H1 (cell line): ENCODE data around the gene SORD. TPM values are rescaled to one million over a fixed set of nuclear protein-coding genes. Genes with fewer than 3 reads are reported as not detected.
"Not testable (repeated sequence)": the region's sequence is repeated elsewhere in the genome, so short reads cannot be mapped to it uniquely, and the experiment has no call there.

Experiments
- CTCF ChIA-PET: fragments of 300-600 bp; sonication (Branson Sonifier 250); formaldehyde crosslinking; loops from one replicate; lab custom pipeline; 2021; ENCODE audit not compliant: partially characterized antibody; lab: Charles Lee
- POLR2A ChIA-PET: fragments of 300-600 bp; sonication (Branson Sonifier 250); formaldehyde crosslinking; loops from one replicate; lab custom pipeline; 2021; ENCODE audit warnings: inconsistent platforms; ENCODE audit not compliant: partially characterized antibody; lab: Charles Lee
- DNase-seq, 2 experiments: peaks; one replicate each; pipeline versions ENCODE4 v3.0.0 to v3.0.0-alpha.2; 2010 to 2022; ENCODE audit warnings: low spot score in 2 of 2, low read depth in 1 of 2, mixed read lengths in 1 of 2
- FAIRE-seq: peaks from 2 replicates; lab custom pipeline; 2011; peaks lifted over from hg19 to GRCh38; lab: Jason Lieb, UNC
- H2AFZ ChIP-seq: 2 replicates; pipeline ENCODE4 v1.8.1; 2012; ENCODE audit warnings: low read length, inconsistent platforms
- H2AK5ac ChIP-seq: 2 replicates; pipeline ENCODE4 v1.6.1; 2013; ENCODE audit warnings: low read depth, low read length
- H2BK120ac ChIP-seq: replicated peaks from 2 replicates; pipeline ENCODE3; 2013; ENCODE audit warnings: low read depth, low read length, inconsistent platforms
- H2BK12ac ChIP-seq: 2 replicates; pipeline ENCODE4 v1.6.1; 2013; ENCODE audit warnings: low read depth, low read length
- H2BK15ac ChIP-seq: 2 replicates; pipeline ENCODE4 v1.6.1; 2013; ENCODE audit warnings: low read length
- H2BK20ac ChIP-seq: 2 replicates; pipeline ENCODE4 v1.6.1; 2013; ENCODE audit warnings: low read length
- H2BK5ac ChIP-seq: 2 replicates; pipeline ENCODE4 v1.6.1; 2013; ENCODE audit warnings: low read depth, low read length
- H3K14ac ChIP-seq: 2 replicates; pipeline ENCODE4 v1.6.1; 2013; ENCODE audit warnings: inconsistent platforms; ENCODE audit not compliant: insufficient read length
- H3K18ac ChIP-seq: 2 replicates; pipeline ENCODE4 v1.6.1; 2013; ENCODE audit warnings: low read length; ENCODE audit errors: extremely low read depth
- H3K23ac ChIP-seq: 2 replicates; pipeline ENCODE4 v1.6.1; 2013; ENCODE audit warnings: inconsistent platforms; ENCODE audit not compliant: insufficient read length
- H3K23me2 ChIP-seq: 2 replicates; pipeline ENCODE4 v1.6.1; 2013; ENCODE audit warnings: low read depth, low read length
- H3K27ac ChIP-seq: 2 replicates; pipeline ENCODE4 v1.6.1; 2011; ENCODE audit warnings: low read depth, low read length, inconsistent platforms
- H3K27me3 ChIP-seq, 4 experiments: replicated peaks in 1 of 4; 1 replicate in 1 of 4; 2 replicates in 3 of 4; pipeline versions ENCODE4 v1.6.1 to v1.8.1; 2011 to 2013; ENCODE audit warnings: low read length in 3 of 4, mild to moderate bottlenecking in 3 of 4, inconsistent platforms in 2 of 4, mixed read lengths in 2 of 4, moderate library complexity in 1 of 4; ENCODE audit not compliant: control insufficient read depth in 3 of 4, insufficient read depth in 3 of 4; ENCODE audit errors: extremely low read depth in 1 of 4
- H3K36me3 ChIP-seq, 4 experiments: 2 replicates each; pipeline versions ENCODE4 v1.6.1 to v1.8.1; 2011 to 2013; ENCODE audit warnings: mild to moderate bottlenecking in 4 of 4, low read length in 3 of 4, moderate library complexity in 2 of 4, control low read depth in 1 of 4, inconsistent platforms in 1 of 4; ENCODE audit not compliant: insufficient read depth in 4 of 4, control insufficient read depth in 2 of 4
- H3K4ac ChIP-seq: replicated peaks from 2 replicates; pipeline ENCODE3; 2013; ENCODE audit warnings: low read length, low read depth, mixed read lengths, inconsistent platforms; ENCODE audit not compliant: insufficient read length
- H3K4me1 ChIP-seq, 4 experiments: replicated peaks in 1 of 4; 1 replicate in 1 of 4; 2 replicates in 3 of 4; pipeline versions ENCODE4 v1.6.1 to v1.8.1; 2011 to 2013; ENCODE audit warnings: low read length in 3 of 4, inconsistent platforms in 2 of 4, mixed read lengths in 1 of 4; ENCODE audit not compliant: insufficient read depth in 4 of 4, control insufficient read depth in 3 of 4
- H3K4me2 ChIP-seq, 2 experiments: 2 replicates each; pipeline versions ENCODE4 v1.6.1 to v1.8.1; 2011 to 2013; ENCODE audit warnings: low read depth in 2 of 2, low read length in 2 of 2, control low read depth in 1 of 2, inconsistent platforms in 1 of 2, mild to moderate bottlenecking in 1 of 2; ENCODE audit not compliant: insufficient read depth in 1 of 2
- H3K4me3 ChIP-seq, 4 experiments: fragments of 200-600, 300-600 bp in 1 of 4; sonication (generic), shearing (Covaris generic), sonication (Bioruptor Twin) in 1 of 4; 2 replicates each; pipeline versions ENCODE4 v1.5.1 to v1.8.1; 2011 to 2016; ENCODE audit warnings: low read length in 4 of 4, low read depth in 3 of 4, control low read depth in 2 of 4, inconsistent platforms in 2 of 4, mild to moderate bottlenecking in 2 of 4, mixed read lengths in 1 of 4, moderate library complexity in 1 of 4; ENCODE audit not compliant: insufficient read depth in 2 of 4; ENCODE audit errors: extremely low read depth in 1 of 4
- H3K56ac ChIP-seq: replicated peaks from 2 replicates; pipeline ENCODE3; 2013; ENCODE audit warnings: low read depth, mild to moderate bottlenecking, mixed read lengths, low read length, inconsistent platforms; ENCODE audit not compliant: insufficient read length
- H3K79me1 ChIP-seq: 2 replicates; pipeline ENCODE4 v1.6.1; 2013; ENCODE audit warnings: low read depth, low read length, control low read depth
- H3K79me2 ChIP-seq, 2 experiments: 2 replicates each; pipeline versions ENCODE4 v1.6.1 to v1.8.1; 2012 to 2013; ENCODE audit warnings: low read length in 2 of 2, mild to moderate bottlenecking in 2 of 2, inconsistent platforms in 1 of 2; ENCODE audit not compliant: insufficient read depth in 2 of 2, control insufficient read depth in 1 of 2
- H3K9ac ChIP-seq, 4 experiments: replicated peaks in 1 of 4; 1 replicate in 1 of 4; 2 replicates in 3 of 4; pipeline versions ENCODE4 v1.6.1 to v1.8.1; 2011 to 2013; ENCODE audit warnings: low read depth in 3 of 4, low read length in 3 of 4, control low read depth in 2 of 4, mild to moderate bottlenecking in 2 of 4, moderate library complexity in 2 of 4, inconsistent platforms in 1 of 4; ENCODE audit errors: extremely low read depth in 1 of 4
- H3K9me3 ChIP-seq, 2 experiments: 2 replicates each; pipeline versions ENCODE4 v1.6.1 to v1.8.1; 2012 to 2013; ENCODE audit warnings: mild to moderate bottlenecking in 2 of 2, moderate library complexity in 2 of 2, control low read depth in 1 of 2, inconsistent platforms in 1 of 2, low read depth in 1 of 2, low read length in 1 of 2, mixed read lengths in 1 of 2; ENCODE audit not compliant: insufficient read depth in 2 of 2
- H4K20me1 ChIP-seq, 2 experiments: replicated peaks in 1 of 2; 2 replicates each; pipeline versions ENCODE3 to v1.8.1; 2011 to 2013; ENCODE audit warnings: inconsistent platforms in 2 of 2, low read length in 2 of 2, mild to moderate bottlenecking in 1 of 2; ENCODE audit not compliant: insufficient read depth in 2 of 2, control insufficient read depth in 1 of 2
- H4K5ac ChIP-seq: 2 replicates; pipeline ENCODE4 v1.6.1; 2013; ENCODE audit warnings: low read length, low read depth, mixed read lengths, inconsistent platforms; ENCODE audit not compliant: insufficient read length
- H4K8ac ChIP-seq: 2 replicates; pipeline ENCODE4 v1.8.0; 2013; ENCODE audit warnings: mild to moderate bottlenecking, moderate library complexity, low read length, inconsistent platforms; ENCODE audit not compliant: insufficient read depth; ENCODE audit errors: extremely low read depth
- H4K91ac ChIP-seq: replicated peaks from 2 replicates; pipeline ENCODE3; 2013; ENCODE audit warnings: low read length, mixed read lengths, inconsistent platforms; ENCODE audit not compliant: insufficient read length
- WGBS, 2 experiments: shearing (Covaris generic) in 1 of 2; methylation state at CpG; one replicate each; pipeline versions ENCODE4 v1.1.6 to v1.1.7; 2013 to 2015; ENCODE audit warnings: low lambda C conversion rate in 2 of 2, mixed read lengths in 2 of 2, inconsistent platforms in 1 of 2, low coverage in 1 of 2, missing lambda C conversion rate in 1 of 2; ENCODE audit not compliant: insufficient replicate concordance in 2 of 2, insufficient coverage in 1 of 2, insufficient read length in 1 of 2; ENCODE audit errors: extremely low coverage in 1 of 2, missing lambda C conversion rate in 1 of 2; 5-methylcytosine and 5-hydroxymethylcytosine counted together
- polyA plus RNA-seq, 7 experiments: library from polyadenylated mRNA; depleted of rRNA in 3 of 7; stranded (reverse) in 5 of 7; unstranded in 2 of 7; fragments of >200 nt in 5 of 7; fragments of 200-250 nt in 2 of 7; gene quantifications; 1 replicate in 5 of 7; 2 replicates in 1 of 7; 4 replicates in 1 of 7; pipeline versions ENCODE4 v1.2.1 to v1.2.3, GENCODE V29; 2011 to 2013; ENCODE audit warnings: missing spikeins in 2 of 7, mixed read lengths in 2 of 7
- total RNA-seq: library from RNA; stranded (reverse); fragmentation: NEBNext Ultra II Directional; extraction: Animal tissue kit (Norgen Biotek cat#: 25700); gene quantifications from 2 replicates; pipeline ENCODE4 v1.2.1, GENCODE V29; 2021

Gene SORD
- total and polyA plus RNA-seq, 2 of the 8 experiments (the other 6 are each of a cell fraction or from before 2014, with no cell fraction given): 52.6 to 75.8 TPM

DNA sequence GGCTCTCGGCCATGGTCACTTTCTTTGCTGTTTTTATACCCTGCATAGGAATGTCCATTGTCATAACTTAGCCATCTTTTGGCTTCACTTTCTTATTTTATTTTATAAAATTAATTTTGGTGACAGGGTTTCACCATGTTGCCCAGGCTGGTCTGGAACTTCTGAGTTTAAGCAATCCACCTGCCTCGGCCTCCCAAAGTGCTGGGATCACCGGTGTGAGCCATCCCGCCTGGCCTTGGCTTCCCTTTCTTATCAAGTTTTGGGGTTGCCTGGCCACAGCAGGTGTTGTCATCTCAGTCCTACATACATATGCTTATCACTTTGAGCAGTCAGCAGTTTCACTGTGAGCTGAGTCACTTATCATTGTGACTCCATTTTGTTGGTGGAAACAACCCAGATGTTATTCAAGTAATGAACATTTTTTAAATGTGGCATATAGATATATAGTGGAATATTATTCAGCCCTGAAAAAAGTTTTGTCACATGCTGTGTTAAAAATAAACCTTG lies 8.6 kb downstream of the SORD start:
- H4K8ac ChIP-seq, H2BK120ac ChIP-seq, H3K23ac ChIP-seq, H3K79me1 ChIP-seq, H3K36me3 ChIP-seq, H4K20me1 ChIP-seq, H4K91ac ChIP-seq, H3K4me1 ChIP-seq, H4K5ac ChIP-seq, H3K23me2 ChIP-seq, POLR2A ChIA-PET, H2AK5ac ChIP-seq, H3K9ac ChIP-seq, H2BK20ac ChIP-seq, H2BK15ac ChIP-seq, FAIRE-seq, H3K27me3 ChIP-seq, H3K4me3 ChIP-seq, H3K14ac ChIP-seq, H3K79me2 ChIP-seq, H2BK5ac ChIP-seq, H3K9me3 ChIP-seq, H2BK12ac ChIP-seq, DNase-seq, H3K27ac ChIP-seq, H3K4ac ChIP-seq, H3K56ac ChIP-seq, H3K4me2 ChIP-seq, H3K18ac ChIP-seq, H2AFZ ChIP-seq: not testable (repeated sequence)
- CTCF ChIA-PET: interaction anchor here (1.0 kb wide), 1 partner anchor 173 kb away, joined by 4 read pairs; no protein-coding TSS in a partner anchor
- 100% methylated on average over 2 of the region's 4 CpGs; no CpG with 5 or more reads in 1 of the 2 experiments for whole genome bisulfite sequencing, 2 experiments

DNA sequence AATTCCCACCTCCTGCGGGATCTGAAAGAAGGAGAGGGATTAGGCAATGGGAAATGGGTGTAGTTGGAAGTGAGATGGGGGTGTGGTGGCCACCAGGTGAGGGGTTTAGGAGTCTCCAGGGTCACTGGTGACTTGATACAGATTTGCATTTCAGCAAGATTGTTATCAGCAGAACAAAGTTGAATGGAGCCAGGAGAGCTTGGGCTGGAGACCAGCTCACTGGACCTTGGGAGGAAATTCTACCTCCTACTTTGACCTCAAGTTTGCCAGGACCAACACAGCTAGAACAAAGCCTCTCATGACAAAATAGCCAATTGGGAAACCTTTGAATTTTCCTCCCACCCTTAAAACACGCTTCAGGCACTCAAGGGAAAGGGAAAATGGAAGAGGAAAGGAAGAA lies 9.5 kb downstream of the SORD start:
- H3K23me2 ChIP-seq, H3K9me3 ChIP-seq, H3K4me1 ChIP-seq, H3K79me2 ChIP-seq, H3K27me3 ChIP-seq, H4K91ac ChIP-seq, H3K79me1 ChIP-seq, H3K36me3 ChIP-seq, CTCF ChIA-PET, H2AFZ ChIP-seq, H4K5ac ChIP-seq, H4K8ac ChIP-seq, H3K4ac ChIP-seq, H2AK5ac ChIP-seq, H3K4me3 ChIP-seq, DNase-seq, H2BK120ac ChIP-seq, H3K23ac ChIP-seq, H3K56ac ChIP-seq, H2BK12ac ChIP-seq, H3K4me2 ChIP-seq, H3K14ac ChIP-seq, H2BK5ac ChIP-seq, H2BK20ac ChIP-seq, POLR2A ChIA-PET, H3K18ac ChIP-seq, FAIRE-seq, H2BK15ac ChIP-seq, H4K20me1 ChIP-seq, H3K27ac ChIP-seq, H3K9ac ChIP-seq: not testable (repeated sequence)
- whole genome bisulfite sequencing, 2 experiments: no CpG with 5 or more reads among the region's 2 CpGs
